ENCODE measurements around the gene LRRN2.
A peak's percentile ranks its signal among the peaks of the same experiment; 100 is the strongest.

GRCh38 chr1:204630132-204630905 is 55.2 kb downstream of the LRRN2 start:
- TF ChIP-seq RBM22 (IDR thresholded peaks at IDR 0.05; ENCODE audit: low read depth, low read length, poor library complexity, severe bottlenecking) = no peak
- no peak for TF ChIP-seq CTCF (IDR thresholded peaks at IDR 0.05 in 2 of 3, conservative IDR thresholded peaks at IDR 0.05 in 1 of 3; ENCODE audit: insufficient read depth in 2 of 3, low read depth in 1 of 3, low read length in 3 of 3)
- TF ChIP-seq USF1 (CRISPR knock-in tag; IDR thresholded peaks at IDR 0.05) = no peak
- 0 out of 2 replicates have a peak, but pooled peaks have one; percentile 31 for TF ChIP-seq ZNF395 (CRISPR knock-in tag; IDR thresholded peaks at IDR 0.05)
- TF ChIP-seq NFRKB (IDR thresholded peaks at IDR 0.05; ENCODE audit: low read depth) = no peak

Measured in K562 (cell line).